ENCODE results near the gene KCNAB3. TPM values are rescaled to one million over a fixed set of nuclear protein-coding genes. Genes with fewer than 3 reads are reported as not detected.

Gene KCNAB3
- total and polyA plus RNA-seq, 9 of the 15 experiments (the other 6 are each of a cell fraction or from before 2014, with no cell fraction given): 0.03 to 2.5 (median 1.1) TPM

DNA sequence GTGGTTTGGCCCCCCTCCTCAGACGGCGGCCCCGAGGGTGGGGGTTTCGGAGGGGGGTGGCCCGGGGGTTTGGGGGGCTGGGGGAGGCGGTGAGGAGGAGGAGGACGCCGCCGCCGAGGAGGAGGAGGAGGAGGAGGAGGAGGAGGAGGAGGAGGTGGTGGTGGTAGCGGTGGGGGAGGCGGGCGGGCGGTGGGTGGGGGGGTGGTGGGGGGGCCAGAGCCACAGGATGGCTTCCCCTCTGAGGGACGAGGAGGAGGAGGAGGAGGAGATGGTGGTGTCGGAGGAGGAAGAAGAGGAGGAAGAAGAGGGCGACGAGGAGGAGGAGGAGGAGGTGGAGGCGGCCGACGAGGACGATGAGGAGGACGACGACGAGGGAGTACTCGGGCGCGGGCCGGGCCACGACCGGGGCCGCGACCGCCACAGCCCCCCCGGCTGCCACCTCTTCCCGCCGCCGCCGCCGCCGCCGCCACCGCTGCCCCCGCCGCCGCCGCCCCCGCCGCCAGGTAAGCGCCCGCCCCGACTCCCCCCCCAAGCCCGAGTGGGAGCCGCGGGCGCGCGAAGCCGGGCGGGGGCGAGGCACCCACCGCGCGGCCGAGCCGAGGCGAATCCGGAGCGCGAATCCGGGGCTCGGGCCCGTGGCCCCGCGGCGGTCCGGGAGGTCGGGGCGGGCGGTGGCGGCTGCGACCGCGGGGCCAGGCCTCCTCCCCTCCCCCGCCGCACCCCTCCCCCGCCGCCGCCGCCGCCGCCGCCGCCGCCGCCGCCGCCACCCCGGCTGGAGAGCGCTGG, 44.9 kb downstream of the KCNAB3 start (continued):
- no peak for TF ChIP-seq MTF1 (CRISPR knock-in tag; IDR thresholded peaks at IDR 0.05; ENCODE audit: borderline replicate concordance)
- no peak for TF ChIP-seq DEAF1 (CRISPR knock-in tag; IDR thresholded peaks at IDR 0.05)
- TF ChIP-seq ZNF263 (CRISPR knock-in tag; IDR thresholded peaks at IDR 0.05; ENCODE audit: borderline replicate concordance): peak; percentile 88
- TF ChIP-seq, protein P1, sequence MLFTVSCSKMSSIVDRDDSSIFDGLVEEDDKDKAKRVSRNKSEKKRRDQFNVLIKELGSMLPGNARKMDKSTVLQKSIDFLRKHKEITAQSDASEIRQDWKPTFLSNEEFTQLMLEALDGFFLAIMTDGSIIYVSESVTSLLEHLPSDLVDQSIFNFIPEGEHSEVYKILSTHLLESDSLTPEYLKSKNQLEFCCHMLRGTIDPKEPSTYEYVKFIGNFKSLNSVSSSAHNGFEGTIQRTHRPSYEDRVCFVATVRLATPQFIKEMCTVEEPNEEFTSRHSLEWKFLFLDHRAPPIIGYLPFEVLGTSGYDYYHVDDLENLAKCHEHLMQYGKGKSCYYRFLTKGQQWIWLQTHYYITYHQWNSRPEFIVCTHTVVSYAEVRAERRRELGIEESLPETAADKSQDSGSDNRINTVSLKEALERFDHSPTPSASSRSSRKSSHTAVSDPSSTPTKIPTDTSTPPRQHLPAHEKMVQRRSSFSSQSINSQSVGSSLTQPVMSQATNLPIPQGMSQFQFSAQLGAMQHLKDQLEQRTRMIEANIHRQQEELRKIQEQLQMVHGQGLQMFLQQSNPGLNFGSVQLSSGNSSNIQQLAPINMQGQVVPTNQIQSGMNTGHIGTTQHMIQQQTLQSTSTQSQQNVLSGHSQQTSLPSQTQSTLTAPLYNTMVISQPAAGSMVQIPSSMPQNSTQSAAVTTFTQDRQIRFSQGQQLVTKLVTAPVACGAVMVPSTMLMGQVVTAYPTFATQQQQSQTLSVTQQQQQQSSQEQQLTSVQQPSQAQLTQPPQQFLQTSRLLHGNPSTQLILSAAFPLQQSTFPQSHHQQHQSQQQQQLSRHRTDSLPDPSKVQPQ (CRISPR knock-in tag; IDR thresholded peaks at IDR 0.05; ENCODE audit: borderline replicate concordance): no peak
- no peak for TF ChIP-seq FOXJ2 (tag; IDR thresholded peaks at IDR 0.05)
- no peak for TF ChIP-seq ZEB2 (IDR thresholded peaks at IDR 0.05)
- TF ChIP-seq NRF1 (conservative IDR thresholded peaks at IDR 0.05 in 1 of 2, IDR thresholded peaks at IDR 0.05 in 1 of 2): no peak
- TF ChIP-seq, protein P2, sequence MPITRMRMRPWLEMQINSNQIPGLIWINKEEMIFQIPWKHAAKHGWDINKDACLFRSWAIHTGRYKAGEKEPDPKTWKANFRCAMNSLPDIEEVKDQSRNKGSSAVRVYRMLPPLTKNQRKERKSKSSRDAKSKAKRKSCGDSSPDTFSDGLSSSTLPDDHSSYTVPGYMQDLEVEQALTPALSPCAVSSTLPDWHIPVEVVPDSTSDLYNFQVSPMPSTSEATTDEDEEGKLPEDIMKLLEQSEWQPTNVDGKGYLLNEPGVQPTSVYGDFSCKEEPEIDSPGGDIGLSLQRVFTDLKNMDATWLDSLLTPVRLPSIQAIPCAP (CRISPR knock-in tag; IDR thresholded peaks at IDR 0.05; ENCODE audit: borderline replicate concordance): no peak
- TF ChIP-seq MXI1 (IDR thresholded peaks at IDR 0.05; ENCODE audit: low read depth, low read length): no peak
- 0 out of 2 replicates have a peak, but pooled peaks have one; percentile 13 for TF ChIP-seq PHF8 (IDR thresholded peaks at IDR 0.05; ENCODE audit: borderline replicate concordance, low read length)
- TF ChIP-seq VEZF1 (CRISPR knock-in tag; IDR thresholded peaks at IDR 0.05): peak; percentile 68; the same call in 1 of the 2 replicates
- TF ChIP-seq CEBPB (tag; IDR thresholded peaks at IDR 0.05): no peak
- no peak for TF ChIP-seq CSDE1 (IDR thresholded peaks at IDR 0.05)

Data from K562 (cell line).